Immature natural killer cell (primary cell): ENCODE measurements around the gene C16orf82. TPM values are rescaled to one million over a fixed set of nuclear protein-coding genes. Genes with fewer than 3 reads are reported as not detected.

Experiments used
- DNase-seq, 3 donors: peaks; one replicate each; pipeline ENCODE4 v3.0.0; 2022; ENCODE audit warnings: mixed read lengths in 1 of 3
- H3K27ac Mint-ChIP-seq, 6 donors: one replicate each; pipeline ENCODE4 v1.8.0; 2020; ENCODE audit warnings: mixed read lengths in 6 of 6, mild to moderate bottlenecking in 5 of 6, inconsistent platforms in 4 of 6, moderate library complexity in 3 of 6
- H3K27me3 Mint-ChIP-seq, 3 donors: one replicate each; pipeline ENCODE4 v1.8.0; 2020 to 2021; ENCODE audit warnings: low read depth in 3 of 3, mild to moderate bottlenecking in 3 of 3, mixed read lengths in 3 of 3, moderate library complexity in 3 of 3, inconsistent platforms in 1 of 3
- H3K36me3 Mint-ChIP-seq, 3 donors: one replicate each; pipeline ENCODE4 v1.8.0; 2020; ENCODE audit warnings: mixed read lengths in 3 of 3, inconsistent platforms in 2 of 3, mild to moderate bottlenecking in 2 of 3
- H3K4me1 Mint-ChIP-seq, 2 donors: one replicate each; pipeline ENCODE4 v1.8.0; 2020; ENCODE audit warnings: inconsistent platforms in 2 of 2, mild to moderate bottlenecking in 2 of 2, mixed read lengths in 2 of 2, moderate library complexity in 1 of 2
- H3K4me3 Mint-ChIP-seq, 5 donors: one replicate each; pipeline ENCODE4 v1.8.0; 2020; ENCODE audit warnings: mild to moderate bottlenecking in 5 of 5, mixed read lengths in 5 of 5, inconsistent platforms in 3 of 5, moderate library complexity in 3 of 5
- H3K9me3 Mint-ChIP-seq, 6 donors: one replicate each; pipeline ENCODE4 v1.8.0; 2020; ENCODE audit warnings: mild to moderate bottlenecking in 6 of 6, mixed read lengths in 6 of 6, inconsistent platforms in 4 of 6, moderate library complexity in 3 of 6
- polyA plus RNA-seq, 3 donors: library from polyadenylated mRNA; unstranded; fragments of 300-500 nt; fragmentation: Illumina TruSeq; gene quantifications; one replicate each; pipeline ENCODE4 v1.2.3, GENCODE V29; 2021

Gene C16orf82
- polyA plus RNA-seq, 3 donors from 2014 or later, result not detected

DNA sequence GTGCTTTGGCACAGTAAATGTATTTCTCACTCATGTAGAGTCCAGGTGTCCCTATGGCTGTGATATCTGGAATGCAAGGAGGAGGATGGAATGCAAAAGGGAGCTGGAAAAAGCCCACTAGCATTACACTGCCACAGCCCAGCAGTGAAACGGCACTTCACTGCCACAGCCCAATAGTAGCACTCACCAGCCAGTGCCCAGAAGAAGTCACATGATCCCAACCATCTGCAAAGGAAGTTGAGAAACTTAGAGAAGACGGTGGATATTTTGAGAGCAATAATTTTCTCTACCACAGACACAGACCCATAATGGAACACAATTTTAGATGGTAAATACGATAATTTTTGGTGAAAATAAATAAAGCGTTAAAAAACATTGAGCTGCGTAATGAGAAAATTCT lies 51.8 kb downstream of the C16orf82 start:
- H3K4me1 Mint-ChIP-seq, result peaks cover 0 to 3% of the 10 kb centered on the region in 2 donors
- peaks cover 0 to 4% (median 0%) of the 10 kb centered on the region in 3 donors for H3K36me3 Mint-ChIP-seq
- no peak overlapping the region for H3K4me3 Mint-ChIP-seq
- H3K27ac Mint-ChIP-seq, result no peak overlapping the region
- no peak for DNase-seq
- H3K27me3 Mint-ChIP-seq, result peaks cover 0 to 9% (median 2%) of the 10 kb centered on the region in 3 donors
- peaks cover 2 to 11% (median 7%) of the 10 kb centered on the region in 6 donors for H3K9me3 Mint-ChIP-seq

Other genes with a start within 250 kb of the C16orf82 start
- gene KDM8, start 136.6 kb downstream of the C16orf82 start, polyA plus RNA-seq, result 1 to 10 TPM; 4.3 to 6.2 (median 5.1) TPM
- gene NSMCE1, start 201.8 kb downstream of the C16orf82 start, polyA plus RNA-seq, result 100 to 1,000 TPM; 133 to 162 (median 148) TPM
- 10 to 100 TPM; 15.7 to 38.7 (median 20.1) TPM for gene IL4R, start 247.0 kb downstream of the C16orf82 start, polyA plus RNA-seq